Coronary artery (tissue), 2 donors: ENCODE data around the gene RAB30.

Experiments used
- DNase-seq: peaks from one replicate; pipeline ENCODE4 v3.0.0-alpha.2; 2017; ENCODE audit warnings: low spot score
- H3K27ac ChIP-seq, 2 donors: fragments of 200-600 bp; sonication (generic); one replicate each; pipeline ENCODE4 v1.5.1; 2016 to 2019
- H3K4me3 ChIP-seq: fragments of 200-600 bp; sonication (generic); 2 replicates; pipeline ENCODE4 v1.5.1; 2016; ENCODE audit warnings: mild to moderate bottlenecking, moderate library complexity
- TF ChIP-seq, protein P1 (sequence below): fragments of 200-600 bp; sonication (generic); IDR thresholded peaks from one replicate; pipeline ENCODE4 v1.5.1; 2019; ENCODE audit warnings: antibody characterized with exemption

The RAB30 gene

DNA sequence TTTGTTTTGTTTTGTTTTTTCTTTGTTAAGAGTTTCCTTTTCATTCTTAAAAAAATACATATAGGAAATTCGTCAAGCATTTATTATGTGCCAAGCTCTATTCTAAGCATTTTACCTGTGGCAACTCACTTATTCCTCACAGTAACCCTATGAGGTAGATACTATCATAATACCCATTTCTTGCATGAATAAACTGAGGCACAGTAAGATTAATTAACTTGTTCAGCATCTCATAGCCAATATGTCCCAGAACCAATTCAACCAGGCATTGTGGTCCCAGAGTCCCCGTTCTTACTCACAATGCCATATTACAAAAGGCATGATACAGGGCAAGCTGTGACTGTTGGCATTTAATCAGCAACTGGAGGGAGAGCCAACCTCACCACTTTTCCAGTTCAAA, 83.7 kb downstream of the RAB30 start:
- Histone ChIP-seq H3K27ac (no peak overlapping the region), H3K4me3 (no peak overlapping the region)
- no peak for DNase-seq
- TF ChIP-seq, protein P1, sequence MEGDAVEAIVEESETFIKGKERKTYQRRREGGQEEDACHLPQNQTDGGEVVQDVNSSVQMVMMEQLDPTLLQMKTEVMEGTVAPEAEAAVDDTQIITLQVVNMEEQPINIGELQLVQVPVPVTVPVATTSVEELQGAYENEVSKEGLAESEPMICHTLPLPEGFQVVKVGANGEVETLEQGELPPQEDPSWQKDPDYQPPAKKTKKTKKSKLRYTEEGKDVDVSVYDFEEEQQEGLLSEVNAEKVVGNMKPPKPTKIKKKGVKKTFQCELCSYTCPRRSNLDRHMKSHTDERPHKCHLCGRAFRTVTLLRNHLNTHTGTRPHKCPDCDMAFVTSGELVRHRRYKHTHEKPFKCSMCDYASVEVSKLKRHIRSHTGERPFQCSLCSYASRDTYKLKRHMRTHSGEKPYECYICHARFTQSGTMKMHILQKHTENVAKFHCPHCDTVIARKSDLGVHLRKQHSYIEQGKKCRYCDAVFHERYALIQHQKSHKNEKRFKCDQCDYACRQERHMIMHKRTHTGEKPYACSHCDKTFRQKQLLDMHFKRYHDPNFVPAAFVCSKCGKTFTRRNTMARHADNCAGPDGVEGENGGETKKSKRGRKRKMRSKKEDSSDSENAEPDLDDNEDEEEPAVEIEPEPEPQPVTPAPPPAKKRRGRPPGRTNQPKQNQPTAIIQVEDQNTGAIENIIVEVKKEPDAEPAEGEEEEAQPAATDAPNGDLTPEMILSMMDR = no peak

- Histone ChIP-seq H3K4me3 (no peak overlapping the region), H3K27ac (no peak overlapping the region)
- TF ChIP-seq, protein P1 = no peak
- no peak for DNase-seq
These were observed 85.3 kb downstream of the RAB30 start for GRCh38 chr11:82986446-82986845.

GRCh38 chr11:82981852-82982251, 89.8 kb downstream of the RAB30 start:
- H3K4me3 ChIP-seq = no peak overlapping the region
- no peak overlapping the region for H3K27ac ChIP-seq
- DNase-seq = no peak
- TF ChIP-seq, protein P1 = no peak

DNA sequence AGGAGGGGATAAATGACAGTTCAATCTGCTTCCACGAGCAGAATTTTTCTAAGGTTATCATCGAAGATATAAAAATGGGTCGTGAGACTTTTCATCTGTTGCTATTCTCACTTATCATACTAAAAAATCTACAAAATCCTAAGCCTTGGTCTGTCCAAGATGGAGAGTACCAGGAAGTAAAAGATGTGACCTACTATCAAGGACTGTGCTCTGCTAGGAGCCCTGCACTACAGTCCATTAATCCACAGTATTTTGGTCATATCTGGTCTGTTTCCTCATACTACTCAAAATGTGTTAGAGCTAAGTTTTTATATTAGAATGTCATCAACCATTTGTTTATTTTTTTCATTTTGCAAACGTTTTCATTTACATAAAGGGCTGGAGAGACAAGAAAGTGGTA, 90.8 kb downstream of the RAB30 start:
- TF ChIP-seq, protein P1 = no peak

GRCh38 chr11:82980292-82980691, 91.4 kb downstream of the RAB30 start:
- Histone ChIP-seq H3K27ac (peak overlapping the region in 1 of 2 donors; percentile 34), H3K4me3 (no peak overlapping the region)
- TF ChIP-seq, protein P1 = no peak
- DNase-seq = no peak

More for the DNA sequence above, 90.8 kb downstream of the RAB30 start:
- H3K27ac ChIP-seq = no peak overlapping the region
- no peak for DNase-seq
- H3K4me3 ChIP-seq = no peak overlapping the region

- TF ChIP-seq, protein P1 = no peak
- H3K27ac ChIP-seq = peak overlapping the region in 1 of 2 donors; percentile 46
- no peak for DNase-seq
- H3K4me3 ChIP-seq = no peak overlapping the region
These were observed 91.9 kb downstream of the RAB30 start for GRCh38 chr11:82979824-82980223.

DNA sequence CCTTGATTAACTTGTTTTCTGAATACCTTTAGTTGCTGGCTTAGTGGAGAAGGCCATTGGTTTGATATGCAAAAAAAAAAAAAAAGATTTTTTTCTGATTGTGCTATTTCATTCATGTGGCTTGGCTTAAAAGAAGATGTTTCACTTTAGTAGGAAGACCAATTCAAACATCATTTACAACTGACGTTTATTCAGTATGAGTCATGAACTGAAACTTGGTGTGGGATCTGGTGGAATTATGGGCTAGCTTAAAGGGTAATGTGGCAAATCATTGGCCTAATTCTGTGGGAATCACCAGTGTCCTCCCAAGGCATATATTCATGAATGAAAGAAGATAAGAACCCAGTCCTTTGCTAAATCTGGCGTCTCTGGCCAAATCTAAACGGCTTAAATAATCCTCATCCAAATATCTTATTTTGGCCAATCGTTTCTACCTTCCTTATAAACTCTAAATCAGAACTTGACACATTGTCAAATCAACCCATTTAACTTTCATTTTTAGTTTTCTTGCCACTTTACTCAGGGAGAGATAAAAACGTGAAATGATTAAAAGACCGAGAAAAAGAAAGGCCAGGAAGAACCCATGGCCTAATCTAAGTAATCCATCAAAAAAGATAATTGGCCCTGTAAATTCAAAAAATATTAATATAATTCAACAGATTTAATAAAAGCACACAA, 93.1 kb downstream of the RAB30 start:
- H3K4me3 ChIP-seq = no peak overlapping the region
- DNase-seq = no peak
- no peak overlapping the region for H3K27ac ChIP-seq
- TF ChIP-seq, protein P1 = no peak
